Breast epithelium (tissue), 4 donors: Measurements from ENCODE around the gene ACAA1. TPM values are rescaled to one million over a fixed set of nuclear protein-coding genes. Genes with fewer than 3 reads are reported as not detected.

Experiments used
- DNase-seq, 2 donors: peaks; one replicate each; pipeline ENCODE4 v3.0.0-alpha.2; 2019; ENCODE audit warnings: low spot score in 2 of 2
- H3K27ac ChIP-seq, 2 donors: fragments of 200-600 bp; sonication (generic) in 1 of 2; one replicate each; pipeline ENCODE4 v1.5.1; 2016 to 2019; ENCODE audit warnings: mild to moderate bottlenecking in 1 of 2
- H3K27me3 ChIP-seq, 2 donors: fragments of 200-600 bp; sonication (generic) in 1 of 2; one replicate each; pipeline versions ENCODE4 v1.5.1 to v1.6.0; 2017 to 2019; ENCODE audit warnings: control low read depth in 1 of 2, mild to moderate bottlenecking in 1 of 2
- H3K36me3 ChIP-seq: fragments of 200-600 bp; one replicate; pipeline ENCODE4 v1.5.1; 2019
- H3K4me1 ChIP-seq, 2 donors: fragments of 200-600 bp; sonication (generic); one replicate each; pipeline ENCODE4 v1.5.1; 2016 to 2019; ENCODE audit warnings: control low read depth in 1 of 2
- H3K4me3 ChIP-seq, 3 donors: fragments of 200-600 bp; sonication (generic); 1 replicate in 2 of 3; 2 replicates in 1 of 3; pipeline ENCODE4 v1.5.1; 2016 to 2019; ENCODE audit warnings: mild to moderate bottlenecking in 3 of 3, moderate library complexity in 2 of 3
- H3K9me3 ChIP-seq, 2 donors: fragments of 200-600 bp; sonication (generic) in 1 of 2; one replicate each; pipeline ENCODE4 v1.5.1; 2016 to 2019; ENCODE audit warnings: control low read depth in 1 of 2
- CTCF ChIP-seq, 3 donors: fragments of 450-650 bp; IDR thresholded peaks; one replicate each; pipeline ENCODE4 v1.5.1; 2016 to 2017; ENCODE audit warnings: antibody characterized with exemption in 3 of 3, mild to moderate bottlenecking in 3 of 3, moderate library complexity in 3 of 3
- POLR2A ChIP-seq: fragments of 450-650 bp; IDR thresholded peaks from one replicate; pipeline ENCODE4 v1.6.1; 2016; ENCODE audit warnings: antibody characterized with exemption, mild to moderate bottlenecking, moderate library complexity
- POLR2AphosphoS5 ChIP-seq, 3 donors: sonication (generic); formaldehyde crosslinking; IDR thresholded peaks; one replicate each; pipeline ENCODE4 v1.6.1; 2017; ENCODE audit warnings: antibody characterized with exemption in 3 of 3
- intact Hi-C: fragments of 100-400 bp; cut with DNase I; formaldehyde crosslinking; loops from one replicate; pipeline ENCODE4 v1.15.1; 2023; ENCODE audit warnings: low total_unique reads
- total RNA-seq, 3 donors: library from RNA; depleted of rRNA; stranded (reverse); fragments of >200 nt; gene quantifications; one replicate each; pipeline ENCODE4 v1.1.0, GENCODE V29; 2016

ACAA1 gene
- total RNA-seq, 3 donors from 2014 or later: 69.2 to 87.5 (median 83.9) TPM

GRCh38 chr3:38125305-38126120 is 11.4 kb downstream of the ACAA1 start:
- H3K36me3 ChIP-seq: no peaks in the 10 kb centered on the region
- no peak for DNase-seq
- intact Hi-C loops: no loop called here
- H3K4me3 ChIP-seq: no peak overlapping the region
- H3K4me1 ChIP-seq: no peaks in the 10 kb centered on the region
- H3K27ac ChIP-seq: no peak overlapping the region
- no peaks in the 10 kb centered on the region for H3K9me3 ChIP-seq
- TF ChIP-seq POLR2AphosphoS5 (IDR thresholded peaks at IDR 0.05) (no peak), POLR2A (no peak), CTCF (IDR thresholded peaks at IDR 0.05) (no peak)
- H3K27me3 ChIP-seq: no peaks in the 10 kb centered on the region

DNA sequence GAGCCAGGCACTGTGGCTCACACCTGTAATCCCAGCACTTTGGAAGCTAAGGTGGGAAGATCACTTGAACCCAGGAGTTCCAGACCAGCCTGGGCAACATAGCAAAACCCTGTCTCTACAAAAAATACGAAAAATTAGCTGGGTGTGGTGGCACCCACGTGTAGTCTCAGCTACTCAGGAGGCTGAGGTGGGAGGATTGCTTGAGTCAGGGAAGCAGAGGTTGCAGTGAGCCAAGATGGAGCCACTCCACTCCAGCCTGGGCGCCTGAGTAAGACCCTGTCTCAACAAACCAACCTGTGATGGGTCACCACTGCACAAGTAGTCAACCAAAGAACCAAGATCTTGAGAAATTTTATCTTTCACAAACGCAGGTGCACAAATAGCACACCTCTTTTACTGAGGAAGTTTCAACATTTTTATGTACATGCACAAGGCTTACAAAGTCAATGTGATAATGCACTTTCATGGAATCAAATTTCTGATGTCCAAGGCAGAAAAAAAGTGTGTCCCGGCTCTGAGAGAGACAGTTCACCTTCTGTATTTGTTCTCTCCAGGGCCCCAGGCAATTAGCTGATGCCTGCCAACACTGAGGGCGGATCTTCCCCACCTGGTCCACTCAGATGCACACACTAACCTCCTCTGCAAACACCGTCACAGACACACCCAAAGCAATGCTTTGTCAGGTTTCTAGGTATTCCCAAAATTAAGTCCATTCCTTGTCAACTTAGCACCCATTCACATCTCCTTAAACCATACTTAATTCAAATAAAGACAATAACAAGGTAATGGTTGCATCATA is 12.4 kb downstream of the ACAA1 start:
- no peak overlapping the region for H3K4me3 ChIP-seq
- H3K36me3 ChIP-seq: no peaks in the 10 kb centered on the region
- H3K27me3 ChIP-seq: no peaks in the 10 kb centered on the region
- DNase-seq: peak in 1 of 2 donors; percentile 78
- no peak overlapping the region for H3K27ac ChIP-seq
- intact Hi-C loops: no loop called here
- H3K4me1 ChIP-seq: no peaks in the 10 kb centered on the region
- H3K9me3 ChIP-seq: no peaks in the 10 kb centered on the region
- TF ChIP-seq POLR2AphosphoS5 (IDR thresholded peaks at IDR 0.05): no peak
- no peak for TF ChIP-seq CTCF (IDR thresholded peaks at IDR 0.05)
- no peak for TF ChIP-seq POLR2A

- no peak overlapping the region for H3K4me3 ChIP-seq
- H3K9me3 ChIP-seq: no peaks in the 10 kb centered on the region
- no peaks in the 10 kb centered on the region for H3K27me3 ChIP-seq
- intact Hi-C loops: no loop called here
- H3K4me1 ChIP-seq: no peaks in the 10 kb centered on the region
- no peak for DNase-seq
- no peak overlapping the region for H3K27ac ChIP-seq
- no peak for TF ChIP-seq POLR2A
- TF ChIP-seq POLR2AphosphoS5 (IDR thresholded peaks at IDR 0.05): no peak
- no peak for TF ChIP-seq CTCF (IDR thresholded peaks at IDR 0.05)
- no peaks in the 10 kb centered on the region for H3K36me3 ChIP-seq
Measured at GRCh38 chr3:38122712-38123290, 14.1 kb downstream of the ACAA1 start.

- Histone ChIP-seq H3K9me3 (no peaks in the 10 kb centered on the region), H3K36me3 (no peaks in the 10 kb centered on the region), H3K4me3 (no peak overlapping the region), H3K27ac (no peak overlapping the region), H3K27me3 (no peaks in the 10 kb centered on the region), H3K4me1 (no peaks in the 10 kb centered on the region)
- DNase-seq: no peak
- TF ChIP-seq POLR2A (no peak), POLR2AphosphoS5 (IDR thresholded peaks at IDR 0.05) (no peak), CTCF (IDR thresholded peaks at IDR 0.05) (no peak)
- intact Hi-C loops: no loop called here
Measured at GRCh38 chr3:38121832-38122461, 15.0 kb downstream of the ACAA1 start.
